Activated T-helper 2 cell treated with anti-CD3 and anti-CD28 coated beads, Interferon-gamma antibody, Interleukin-2, Interleukin-4, amounts not matched to agents 10 μg/mL and 5 μg/mL and 100 μg/mL, durations not matched to agents 14 hours and 24 hours and 36 hours (primary cell): Measurements from ENCODE around the gene TNRC6C. TPM values are rescaled to one million over a fixed set of nuclear protein-coding genes. Genes with fewer than 3 reads are reported as not detected.
"Not testable (repeated sequence)": the region's sequence is repeated elsewhere in the genome, so short reads cannot be mapped to it uniquely, and the experiment has no call there.

Source experiments
- DNase-seq: peaks from one replicate; pipeline ENCODE4 v3.0.0; 2021; ENCODE audit warnings: low spot score
- H3K27ac Mint-ChIP-seq: one replicate; pipeline ENCODE4 v1.8.0; 2021; ENCODE audit warnings: mixed read lengths
- H3K27me3 Mint-ChIP-seq: one replicate; pipeline ENCODE4 v1.8.0; 2021; ENCODE audit warnings: low read depth, mixed read lengths
- H3K36me3 Mint-ChIP-seq: one replicate; pipeline ENCODE4 v1.8.0; 2021; ENCODE audit warnings: low read depth, mixed read lengths
- H3K4me1 Mint-ChIP-seq: one replicate; pipeline ENCODE4 v1.8.0; 2021; ENCODE audit warnings: low read depth, mixed read lengths
- H3K4me3 Mint-ChIP-seq: one replicate; pipeline ENCODE4 v1.8.0; 2021; ENCODE audit warnings: low read depth, mild to moderate bottlenecking, moderate library complexity, mixed read lengths
- H3K9me3 Mint-ChIP-seq: one replicate; pipeline ENCODE4 v1.8.0; 2021; ENCODE audit warnings: mixed read lengths
- intact Hi-C: fragments of 100-400 bp; cut with micrococcal nuclease; formaldehyde crosslinking; loops from one replicate; pipeline ENCODE4 v1.15.1; 2023
- total RNA-seq: library from RNA; stranded (reverse); gene quantifications from 2 replicates; pipeline ENCODE4 v1.2.3, GENCODE V29; 2022

TNRC6C gene
- total RNA-seq, 1 donor from 2014 or later = 18.4 TPM

GRCh38 chr17:78072961-78073360, 114.5 kb downstream of the TNRC6C start:
- peaks cover 55% of the 10 kb centered on the region for H3K36me3 Mint-ChIP-seq
- H3K4me1 Mint-ChIP-seq = no peaks in the 10 kb centered on the region
- intact Hi-C loops = no loop called here
- H3K27me3 Mint-ChIP-seq = no peaks in the 10 kb centered on the region
- no peak overlapping the region for H3K27ac Mint-ChIP-seq
- DNase-seq = no peak
- H3K9me3 Mint-ChIP-seq = no peaks in the 10 kb centered on the region
- H3K4me3 Mint-ChIP-seq = no peak overlapping the region

GRCh38 chr17:78075011-78075410, 116.5 kb downstream of the TNRC6C start:
- H3K27ac Mint-ChIP-seq = no peak overlapping the region
- H3K4me1 Mint-ChIP-seq = no peaks in the 10 kb centered on the region
- DNase-seq = no peak
- no peaks in the 10 kb centered on the region for H3K27me3 Mint-ChIP-seq
- H3K4me3 Mint-ChIP-seq = no peak overlapping the region
- H3K9me3 Mint-ChIP-seq = no peaks in the 10 kb centered on the region
- H3K36me3 Mint-ChIP-seq = peaks cover 63% of the 10 kb centered on the region
- intact Hi-C loops = no loop called here

- Mint-ChIP-seq H3K27ac (no peak overlapping the region), H3K4me1 (no peaks in the 10 kb centered on the region), H3K36me3 (peaks cover 59% of the 10 kb centered on the region), H3K4me3 (no peak overlapping the region), H3K9me3 (no peaks in the 10 kb centered on the region), H3K27me3 (no peaks in the 10 kb centered on the region)
- DNase-seq = no peak
- intact Hi-C loops = no loop called here
Measured at GRCh38 chr17:78075545-78075944, 117.0 kb downstream of the TNRC6C start.

GRCh38 chr17:78079253-78079652, 120.8 kb downstream of the TNRC6C start:
- Mint-ChIP-seq H3K27ac (no peak overlapping the region), H3K4me3 (no peak overlapping the region), H3K27me3 (no peaks in the 10 kb centered on the region), H3K9me3 (no peaks in the 10 kb centered on the region), H3K4me1 (peaks cover 13% of the 10 kb centered on the region), H3K36me3 (peaks cover 39% of the 10 kb centered on the region)
- intact Hi-C loops = no loop called here
- DNase-seq = no peak

- peaks cover 42% of the 10 kb centered on the region for H3K36me3 Mint-ChIP-seq
- intact Hi-C loops = no loop called here
- no peaks in the 10 kb centered on the region for H3K27me3 Mint-ChIP-seq
- DNase-seq = no peak
- no peaks in the 10 kb centered on the region for H3K9me3 Mint-ChIP-seq
- H3K4me3 Mint-ChIP-seq = no peak overlapping the region
- peaks cover 15% of the 10 kb centered on the region for H3K4me1 Mint-ChIP-seq
- H3K27ac Mint-ChIP-seq = no peak overlapping the region
Measured at GRCh38 chr17:78081551-78081950, 123.0 kb downstream of the TNRC6C start.

- H3K9me3 Mint-ChIP-seq, DNase-seq, intact Hi-C loops, H3K27ac Mint-ChIP-seq, H3K27me3 Mint-ChIP-seq, H3K4me3 Mint-ChIP-seq: not testable (repeated sequence)
- Mint-ChIP-seq H3K4me1 (peaks cover 15% of the 10 kb centered on the region), H3K36me3 (peaks cover 42% of the 10 kb centered on the region)
Measured at GRCh38 chr17:78082355-78082872, 123.9 kb downstream of the TNRC6C start.

- H3K9me3 Mint-ChIP-seq = no peaks in the 10 kb centered on the region
- intact Hi-C loops = no loop called here
- H3K4me1 Mint-ChIP-seq = peaks cover 15% of the 10 kb centered on the region
- no peak overlapping the region for H3K27ac Mint-ChIP-seq
- no peak for DNase-seq
- no peak overlapping the region for H3K4me3 Mint-ChIP-seq
- H3K27me3 Mint-ChIP-seq = no peaks in the 10 kb centered on the region
- H3K36me3 Mint-ChIP-seq = peaks cover 41% of the 10 kb centered on the region
Measured at GRCh38 chr17:78082988-78083387, 124.5 kb downstream of the TNRC6C start.

- Mint-ChIP-seq H3K4me1 (peaks cover 15% of the 10 kb centered on the region), H3K9me3 (no peaks in the 10 kb centered on the region), H3K27ac (no peak overlapping the region), H3K27me3 (no peaks in the 10 kb centered on the region), H3K4me3 (no peak overlapping the region), H3K36me3 (peaks cover 41% of the 10 kb centered on the region)
- DNase-seq = no peak
- intact Hi-C loops = no loop called here
Measured at GRCh38 chr17:78086740-78087139, 128.2 kb downstream of the TNRC6C start.

- H3K4me1 Mint-ChIP-seq = peaks cover 5% of the 10 kb centered on the region
Measured at GRCh38 chr17:78088529-78088928, 130.0 kb downstream of the TNRC6C start.

GRCh38 chr17:78089576-78090281, 131.2 kb downstream of the TNRC6C start:
- H3K27ac Mint-ChIP-seq = no peak overlapping the region
- H3K27me3 Mint-ChIP-seq = no peaks in the 10 kb centered on the region
- peaks cover 62% of the 10 kb centered on the region for H3K36me3 Mint-ChIP-seq
- peaks cover 5% of the 10 kb centered on the region for H3K4me1 Mint-ChIP-seq
- no peaks in the 10 kb centered on the region for H3K9me3 Mint-ChIP-seq
- H3K4me3 Mint-ChIP-seq = no peak overlapping the region
- intact Hi-C loops = no loop called here
- no peak for DNase-seq

More at GRCh38 chr17:78088529-78088928, 130.0 kb downstream of the TNRC6C start:
- intact Hi-C loops = no loop called here
- Mint-ChIP-seq H3K27ac (no peak overlapping the region), H3K9me3 (no peaks in the 10 kb centered on the region), H3K36me3 (peaks cover 55% of the 10 kb centered on the region), H3K27me3 (no peaks in the 10 kb centered on the region), H3K4me3 (no peak overlapping the region)
- DNase-seq = no peak

- intact Hi-C loops = no loop called here
Measured at GRCh38 chr17:78092794-78093324, 134.4 kb downstream of the TNRC6C start.

GRCh38 chr17:78095035-78095434, 136.5 kb downstream of the TNRC6C start:
- DNase-seq = no peak
- Mint-ChIP-seq H3K27ac (no peak overlapping the region), H3K4me1 (no peaks in the 10 kb centered on the region), H3K9me3 (no peaks in the 10 kb centered on the region), H3K36me3 (peaks cover 73% of the 10 kb centered on the region), H3K4me3 (no peak overlapping the region), H3K27me3 (no peaks in the 10 kb centered on the region)
- intact Hi-C loops = no loop called here

More at GRCh38 chr17:78092794-78093324, 134.4 kb downstream of the TNRC6C start:
- no peak for DNase-seq
- no peaks in the 10 kb centered on the region for H3K27me3 Mint-ChIP-seq
- H3K4me1 Mint-ChIP-seq = peaks cover 3% of the 10 kb centered on the region
- no peaks in the 10 kb centered on the region for H3K9me3 Mint-ChIP-seq
- H3K27ac Mint-ChIP-seq = no peak overlapping the region
- no peak overlapping the region for H3K4me3 Mint-ChIP-seq
- peaks cover 58% of the 10 kb centered on the region for H3K36me3 Mint-ChIP-seq

- Mint-ChIP-seq H3K9me3 (no peaks in the 10 kb centered on the region), H3K4me3 (no peak overlapping the region), H3K27me3 (no peaks in the 10 kb centered on the region), H3K36me3 (peaks cover 75% of the 10 kb centered on the region), H3K4me1 (no peaks in the 10 kb centered on the region), H3K27ac (no peak overlapping the region)
- intact Hi-C loops = no loop called here
- DNase-seq = no peak
Measured at GRCh38 chr17:78096093-78096492, 137.6 kb downstream of the TNRC6C start.
